ENCODE measurements around the gene KRT39. TPM values are rescaled to one million over a fixed set of nuclear protein-coding genes. Genes with fewer than 3 reads are reported as not detected.

KRT39 gene
- total and polyA plus RNA-seq, 2 donors from 2014 or later = not detected

DNA sequence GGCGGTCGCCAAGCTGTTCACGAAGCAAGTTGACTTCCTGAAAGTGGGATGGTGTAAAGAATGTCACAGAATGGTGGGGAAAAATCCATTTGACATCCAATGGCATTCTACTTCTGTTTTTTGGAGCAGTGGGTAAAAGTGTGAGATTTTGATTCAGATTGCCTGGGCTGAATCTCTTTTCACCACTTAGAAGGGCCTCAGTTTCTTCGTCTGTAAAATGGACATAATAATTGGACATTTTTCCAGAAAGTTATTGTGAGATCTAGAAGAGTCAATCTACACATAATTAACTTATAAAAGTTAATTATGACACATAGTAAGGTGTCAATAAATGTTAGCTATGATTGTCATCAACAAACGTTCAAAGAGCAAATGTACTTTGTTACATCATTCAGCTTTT, 14.4 kb upstream of the KRT39 start:
- no peaks in the 10 kb centered on the region for H3K36me3 ChIP-seq (ENCODE audit: control insufficient read depth in 2 of 3, insufficient read depth in 3 of 3, low read length in 3 of 3)
- H3K27ac ChIP-seq (ENCODE audit: low read depth in 2 of 2, low read length in 2 of 2) = no peak overlapping the region
- no peaks in the 10 kb centered on the region for H3K4me1 ChIP-seq (ENCODE audit: control insufficient read depth in 2 of 3, insufficient read depth in 2 of 3, low read depth in 1 of 3, low read length in 3 of 3)
- intact Hi-C loops (cut with DNase I) = no loop called here
- H3K27me3 ChIP-seq (ENCODE audit: control insufficient read depth, insufficient read depth, low read length) = no peaks in the 10 kb centered on the region
- DNase-seq (no peak), FAIRE-seq (no peak)
- no peak overlapping the region for H3K4me3 ChIP-seq (ENCODE audit: low read length in 3 of 3)
- no peaks in the 10 kb centered on the region for H3K9me3 ChIP-seq (ENCODE audit: control insufficient read depth in 2 of 3, insufficient read depth in 1 of 3, low read length in 3 of 3)
- TF ChIP-seq, protein P1, sequence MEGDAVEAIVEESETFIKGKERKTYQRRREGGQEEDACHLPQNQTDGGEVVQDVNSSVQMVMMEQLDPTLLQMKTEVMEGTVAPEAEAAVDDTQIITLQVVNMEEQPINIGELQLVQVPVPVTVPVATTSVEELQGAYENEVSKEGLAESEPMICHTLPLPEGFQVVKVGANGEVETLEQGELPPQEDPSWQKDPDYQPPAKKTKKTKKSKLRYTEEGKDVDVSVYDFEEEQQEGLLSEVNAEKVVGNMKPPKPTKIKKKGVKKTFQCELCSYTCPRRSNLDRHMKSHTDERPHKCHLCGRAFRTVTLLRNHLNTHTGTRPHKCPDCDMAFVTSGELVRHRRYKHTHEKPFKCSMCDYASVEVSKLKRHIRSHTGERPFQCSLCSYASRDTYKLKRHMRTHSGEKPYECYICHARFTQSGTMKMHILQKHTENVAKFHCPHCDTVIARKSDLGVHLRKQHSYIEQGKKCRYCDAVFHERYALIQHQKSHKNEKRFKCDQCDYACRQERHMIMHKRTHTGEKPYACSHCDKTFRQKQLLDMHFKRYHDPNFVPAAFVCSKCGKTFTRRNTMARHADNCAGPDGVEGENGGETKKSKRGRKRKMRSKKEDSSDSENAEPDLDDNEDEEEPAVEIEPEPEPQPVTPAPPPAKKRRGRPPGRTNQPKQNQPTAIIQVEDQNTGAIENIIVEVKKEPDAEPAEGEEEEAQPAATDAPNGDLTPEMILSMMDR (IDR thresholded peaks at IDR 0.05; ENCODE audit: borderline replicate concordance, extremely low read depth, insufficient read depth) = no peak
- H3K9ac ChIP-seq (ENCODE audit: low read length in 3 of 3) = no peak overlapping the region

DNA sequence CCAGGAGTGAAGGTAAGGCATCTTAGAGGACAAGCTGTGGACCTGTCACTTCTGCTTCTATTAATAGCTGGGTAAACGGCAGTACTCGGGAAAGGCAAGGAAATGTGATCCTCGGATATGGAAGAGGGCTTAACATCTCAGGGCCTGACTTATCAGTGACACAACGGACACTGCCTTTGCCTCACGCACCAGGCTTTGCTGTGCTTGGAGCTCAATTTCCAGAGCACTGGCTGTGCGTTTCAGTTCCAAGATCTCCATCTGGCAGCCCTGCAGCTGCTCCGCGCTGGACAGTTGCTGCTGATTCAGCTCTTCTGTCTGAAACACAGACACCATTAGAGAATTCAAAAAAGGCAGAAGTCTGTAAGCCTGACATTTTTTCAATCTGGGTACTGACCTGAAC, 13.8 kb upstream of the KRT39 start:
- Histone ChIP-seq H3K27ac (ENCODE audit: low read depth in 2 of 2, low read length in 2 of 2) (no peak overlapping the region), H3K27me3 (ENCODE audit: control insufficient read depth, insufficient read depth, low read length) (no peaks in the 10 kb centered on the region), H3K4me1 (ENCODE audit: control insufficient read depth in 2 of 3, insufficient read depth in 2 of 3, low read depth in 1 of 3, low read length in 3 of 3) (no peaks in the 10 kb centered on the region), H3K9me3 (ENCODE audit: control insufficient read depth in 2 of 3, insufficient read depth in 1 of 3, low read length in 3 of 3) (no peaks in the 10 kb centered on the region), H3K36me3 (ENCODE audit: control insufficient read depth in 2 of 3, insufficient read depth in 3 of 3, low read length in 3 of 3) (no peaks in the 10 kb centered on the region), H3K4me3 (ENCODE audit: low read length in 3 of 3) (no peak overlapping the region), H3K9ac (ENCODE audit: low read length in 3 of 3) (no peak overlapping the region)
- DNase-seq = peak in 3 of 5 donors; percentile 21 to 69 (median 50)
- intact Hi-C loops (cut with DNase I) = no loop called here
- no peak for FAIRE-seq
- TF ChIP-seq, protein P1 (IDR thresholded peaks at IDR 0.05; ENCODE audit: borderline replicate concordance, extremely low read depth, insufficient read depth) = no peak

DNA sequence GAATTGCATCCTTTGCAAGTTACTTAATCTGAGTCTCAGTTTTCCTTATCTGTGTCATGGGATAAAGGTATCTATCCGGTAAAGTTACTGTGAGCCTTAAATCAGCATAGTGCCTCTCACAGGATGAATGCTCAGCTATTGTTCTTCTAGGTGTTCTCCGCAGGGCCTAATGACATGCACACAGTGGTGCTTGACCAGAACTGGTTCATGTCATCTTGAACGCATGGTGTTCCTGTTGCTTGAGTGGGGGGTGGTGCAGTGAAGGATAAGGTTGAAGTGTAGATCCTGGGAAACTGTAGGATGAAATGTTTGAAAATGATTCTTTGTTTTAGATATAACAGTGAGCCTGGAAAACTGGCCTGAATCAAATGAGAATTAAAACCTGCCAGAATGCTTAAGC, 13.4 kb upstream of the KRT39 start:
- Histone ChIP-seq H3K36me3 (ENCODE audit: control insufficient read depth in 2 of 3, insufficient read depth in 3 of 3, low read length in 3 of 3) (no peaks in the 10 kb centered on the region), H3K4me1 (ENCODE audit: control insufficient read depth in 2 of 3, insufficient read depth in 2 of 3, low read depth in 1 of 3, low read length in 3 of 3) (no peaks in the 10 kb centered on the region), H3K27ac (ENCODE audit: low read depth in 2 of 2, low read length in 2 of 2) (no peak overlapping the region), H3K9ac (ENCODE audit: low read length in 3 of 3) (no peak overlapping the region), H3K27me3 (ENCODE audit: control insufficient read depth, insufficient read depth, low read length) (no peaks in the 10 kb centered on the region), H3K9me3 (ENCODE audit: control insufficient read depth in 2 of 3, insufficient read depth in 1 of 3, low read length in 3 of 3) (no peaks in the 10 kb centered on the region), H3K4me3 (ENCODE audit: low read length in 3 of 3) (no peak overlapping the region)
- DNase-seq (no peak), FAIRE-seq (no peak)
- TF ChIP-seq, protein P1 (IDR thresholded peaks at IDR 0.05; ENCODE audit: borderline replicate concordance, extremely low read depth, insufficient read depth) = no peak
- intact Hi-C loops (cut with DNase I) = no loop called here

DNA sequence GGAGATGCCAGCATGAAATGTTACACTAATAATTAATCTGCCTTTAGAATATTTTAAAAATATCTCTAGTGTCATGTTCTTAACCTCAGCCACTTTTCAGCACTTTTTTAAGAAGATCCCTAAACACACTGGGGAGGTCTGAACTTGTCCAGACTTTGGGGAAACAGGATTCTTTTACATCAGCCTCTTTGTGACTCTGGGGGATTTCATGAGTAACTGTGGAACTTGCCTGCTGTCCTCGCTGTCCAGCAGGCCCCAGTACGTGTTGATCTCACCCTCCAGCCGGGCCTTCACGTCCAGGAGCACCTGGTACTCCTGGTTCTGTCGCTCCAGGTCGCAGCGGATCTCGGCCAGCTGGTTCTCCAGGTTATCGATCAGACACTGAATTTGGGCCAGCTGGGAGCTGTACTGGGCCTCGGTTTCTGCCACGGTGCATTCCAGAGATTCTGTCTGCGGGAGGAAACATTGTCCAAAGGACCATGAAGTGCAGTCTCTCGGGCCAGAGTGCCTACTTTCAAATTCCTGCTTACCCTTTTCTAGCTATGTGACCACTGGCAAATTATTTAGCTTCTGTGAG, 11.9 kb upstream of the KRT39 start:
- no peaks in the 10 kb centered on the region for H3K36me3 ChIP-seq (ENCODE audit: control insufficient read depth in 2 of 3, insufficient read depth in 3 of 3, low read length in 3 of 3)
- no peak overlapping the region for H3K27ac ChIP-seq (ENCODE audit: low read depth in 2 of 2, low read length in 2 of 2)
- no peaks in the 10 kb centered on the region for H3K9me3 ChIP-seq (ENCODE audit: control insufficient read depth in 2 of 3, insufficient read depth in 1 of 3, low read length in 3 of 3)
- H3K27me3 ChIP-seq (ENCODE audit: control insufficient read depth, insufficient read depth, low read length) = no peaks in the 10 kb centered on the region
- no peak overlapping the region for H3K9ac ChIP-seq (ENCODE audit: low read length in 3 of 3)
- no peaks in the 10 kb centered on the region for H3K4me1 ChIP-seq (ENCODE audit: control insufficient read depth in 2 of 3, insufficient read depth in 2 of 3, low read depth in 1 of 3, low read length in 3 of 3)
- no peak overlapping the region for H3K4me3 ChIP-seq (ENCODE audit: low read length in 3 of 3)
- TF ChIP-seq, protein P1 (IDR thresholded peaks at IDR 0.05; ENCODE audit: borderline replicate concordance, extremely low read depth, insufficient read depth) = no peak
- intact Hi-C loops (cut with DNase I) = no loop called here
- no peak for FAIRE-seq
- DNase-seq = no peak
